ENCODE data around the gene KCMF1.

DNA sequence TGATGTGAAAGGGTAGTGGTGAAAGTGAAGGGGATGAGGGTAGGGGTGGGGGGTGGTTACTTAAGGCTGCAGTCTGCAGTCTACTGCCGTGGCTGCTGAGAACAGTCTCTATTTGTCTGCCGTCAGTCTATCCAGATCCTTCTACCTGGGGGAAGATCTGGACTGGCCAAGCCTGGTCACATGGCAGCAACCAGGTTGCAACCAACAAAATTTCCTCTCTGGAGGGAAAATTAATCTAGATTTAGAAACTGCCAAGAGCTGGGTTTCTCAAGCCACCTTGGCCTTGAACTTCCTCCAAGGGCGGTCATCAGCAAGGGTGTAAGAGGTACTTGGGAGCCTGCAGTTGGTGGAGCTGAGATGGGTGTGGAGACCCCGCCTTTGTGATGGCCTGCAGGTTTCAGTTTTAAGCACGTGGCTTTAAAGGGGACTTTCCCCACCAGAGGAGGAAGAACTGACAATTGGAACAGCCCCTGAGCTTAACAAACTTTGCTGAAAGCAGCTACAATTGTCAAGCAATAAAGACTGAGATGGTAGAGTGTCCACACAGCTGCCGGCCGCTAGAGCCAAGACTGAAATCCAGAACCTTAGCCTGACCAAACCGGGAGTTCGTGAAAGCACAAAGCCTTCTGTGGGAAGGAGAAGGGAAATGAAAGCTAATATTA lies 31.4 kb upstream of the KCMF1 start:
- TF ChIP-seq, protein P1, sequence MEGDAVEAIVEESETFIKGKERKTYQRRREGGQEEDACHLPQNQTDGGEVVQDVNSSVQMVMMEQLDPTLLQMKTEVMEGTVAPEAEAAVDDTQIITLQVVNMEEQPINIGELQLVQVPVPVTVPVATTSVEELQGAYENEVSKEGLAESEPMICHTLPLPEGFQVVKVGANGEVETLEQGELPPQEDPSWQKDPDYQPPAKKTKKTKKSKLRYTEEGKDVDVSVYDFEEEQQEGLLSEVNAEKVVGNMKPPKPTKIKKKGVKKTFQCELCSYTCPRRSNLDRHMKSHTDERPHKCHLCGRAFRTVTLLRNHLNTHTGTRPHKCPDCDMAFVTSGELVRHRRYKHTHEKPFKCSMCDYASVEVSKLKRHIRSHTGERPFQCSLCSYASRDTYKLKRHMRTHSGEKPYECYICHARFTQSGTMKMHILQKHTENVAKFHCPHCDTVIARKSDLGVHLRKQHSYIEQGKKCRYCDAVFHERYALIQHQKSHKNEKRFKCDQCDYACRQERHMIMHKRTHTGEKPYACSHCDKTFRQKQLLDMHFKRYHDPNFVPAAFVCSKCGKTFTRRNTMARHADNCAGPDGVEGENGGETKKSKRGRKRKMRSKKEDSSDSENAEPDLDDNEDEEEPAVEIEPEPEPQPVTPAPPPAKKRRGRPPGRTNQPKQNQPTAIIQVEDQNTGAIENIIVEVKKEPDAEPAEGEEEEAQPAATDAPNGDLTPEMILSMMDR (IDR thresholded peaks at IDR 0.05; ENCODE audit: poor library complexity): no peak
- no peak for TF ChIP-seq EZH2 (IDR thresholded peaks at IDR 0.05; ENCODE audit: borderline replicate concordance)

All from hepatocyte (in vitro differentiated cells).